Measurements from ENCODE around the gene MTCL1. TPM values are rescaled to one million over a fixed set of nuclear protein-coding genes. Genes with fewer than 3 reads are reported as not detected.

Gene MTCL1
- total RNA-seq, 2 donors from 2014 or later: 5.4 to 7.2 TPM

DNA sequence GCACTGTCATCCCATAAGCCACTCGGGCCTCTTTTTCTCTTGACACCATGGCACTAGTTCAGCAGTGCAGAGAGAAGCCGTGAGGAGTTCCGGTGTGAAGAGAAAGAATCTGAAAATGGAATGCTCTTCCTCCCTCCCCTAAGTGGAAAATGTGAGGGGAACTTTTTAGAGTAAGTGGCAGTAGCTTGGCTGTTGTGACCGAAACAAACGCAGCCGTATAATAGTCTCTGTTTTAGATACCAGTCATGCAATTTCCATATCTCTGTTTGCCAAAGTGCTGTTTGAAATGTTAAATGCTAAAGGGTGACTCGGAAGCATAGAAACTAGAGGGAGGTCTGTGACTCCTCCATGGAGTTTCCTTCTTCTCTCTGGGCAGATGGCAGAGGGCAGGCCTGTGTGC lies 122.9 kb downstream of the MTCL1 start:
- Histone ChIP-seq H3K9me3 (no peaks in the 10 kb centered on the region), H3K27ac (no peak overlapping the region), H3K36me3 (no peaks in the 10 kb centered on the region), H3K27me3 (no peaks in the 10 kb centered on the region), H3K4me3 (no peak overlapping the region), H3K4me1 (peaks cover 0 to 15% of the 10 kb centered on the region in 2 donors)
- TF ChIP-seq, protein P1, sequence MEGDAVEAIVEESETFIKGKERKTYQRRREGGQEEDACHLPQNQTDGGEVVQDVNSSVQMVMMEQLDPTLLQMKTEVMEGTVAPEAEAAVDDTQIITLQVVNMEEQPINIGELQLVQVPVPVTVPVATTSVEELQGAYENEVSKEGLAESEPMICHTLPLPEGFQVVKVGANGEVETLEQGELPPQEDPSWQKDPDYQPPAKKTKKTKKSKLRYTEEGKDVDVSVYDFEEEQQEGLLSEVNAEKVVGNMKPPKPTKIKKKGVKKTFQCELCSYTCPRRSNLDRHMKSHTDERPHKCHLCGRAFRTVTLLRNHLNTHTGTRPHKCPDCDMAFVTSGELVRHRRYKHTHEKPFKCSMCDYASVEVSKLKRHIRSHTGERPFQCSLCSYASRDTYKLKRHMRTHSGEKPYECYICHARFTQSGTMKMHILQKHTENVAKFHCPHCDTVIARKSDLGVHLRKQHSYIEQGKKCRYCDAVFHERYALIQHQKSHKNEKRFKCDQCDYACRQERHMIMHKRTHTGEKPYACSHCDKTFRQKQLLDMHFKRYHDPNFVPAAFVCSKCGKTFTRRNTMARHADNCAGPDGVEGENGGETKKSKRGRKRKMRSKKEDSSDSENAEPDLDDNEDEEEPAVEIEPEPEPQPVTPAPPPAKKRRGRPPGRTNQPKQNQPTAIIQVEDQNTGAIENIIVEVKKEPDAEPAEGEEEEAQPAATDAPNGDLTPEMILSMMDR (IDR thresholded peaks at IDR 0.05): no peak
- DNase-seq (ENCODE audit: low spot score): no peak

DNA sequence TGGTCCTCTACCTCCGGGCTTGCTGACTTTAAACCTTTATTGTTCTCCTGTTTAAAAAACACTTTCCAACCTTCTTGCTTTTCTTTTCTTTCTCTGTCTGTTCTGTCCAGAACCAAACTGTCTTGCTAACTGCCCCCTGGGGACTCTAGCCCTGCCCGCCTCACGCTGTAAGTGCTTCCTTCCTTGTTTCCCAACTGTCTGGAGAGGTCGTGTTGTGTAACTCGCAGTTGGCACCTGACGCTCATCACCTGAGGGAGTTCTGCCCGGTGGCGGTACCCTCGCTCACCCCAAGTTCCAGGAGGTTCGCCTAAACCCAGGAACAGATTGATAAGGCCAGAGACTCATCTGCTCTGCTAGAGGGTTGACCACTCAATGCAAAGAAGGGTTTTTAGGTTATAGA lies 123.4 kb downstream of the MTCL1 start:
- Histone ChIP-seq H3K9me3 (no peaks in the 10 kb centered on the region), H3K36me3 (no peaks in the 10 kb centered on the region), H3K27ac (no peak overlapping the region), H3K4me3 (no peak overlapping the region), H3K27me3 (no peaks in the 10 kb centered on the region), H3K4me1 (peaks cover 0 to 10% of the 10 kb centered on the region in 2 donors)
- TF ChIP-seq, protein P1 (IDR thresholded peaks at IDR 0.05): no peak
- DNase-seq (ENCODE audit: low spot score): no peak

DNA sequence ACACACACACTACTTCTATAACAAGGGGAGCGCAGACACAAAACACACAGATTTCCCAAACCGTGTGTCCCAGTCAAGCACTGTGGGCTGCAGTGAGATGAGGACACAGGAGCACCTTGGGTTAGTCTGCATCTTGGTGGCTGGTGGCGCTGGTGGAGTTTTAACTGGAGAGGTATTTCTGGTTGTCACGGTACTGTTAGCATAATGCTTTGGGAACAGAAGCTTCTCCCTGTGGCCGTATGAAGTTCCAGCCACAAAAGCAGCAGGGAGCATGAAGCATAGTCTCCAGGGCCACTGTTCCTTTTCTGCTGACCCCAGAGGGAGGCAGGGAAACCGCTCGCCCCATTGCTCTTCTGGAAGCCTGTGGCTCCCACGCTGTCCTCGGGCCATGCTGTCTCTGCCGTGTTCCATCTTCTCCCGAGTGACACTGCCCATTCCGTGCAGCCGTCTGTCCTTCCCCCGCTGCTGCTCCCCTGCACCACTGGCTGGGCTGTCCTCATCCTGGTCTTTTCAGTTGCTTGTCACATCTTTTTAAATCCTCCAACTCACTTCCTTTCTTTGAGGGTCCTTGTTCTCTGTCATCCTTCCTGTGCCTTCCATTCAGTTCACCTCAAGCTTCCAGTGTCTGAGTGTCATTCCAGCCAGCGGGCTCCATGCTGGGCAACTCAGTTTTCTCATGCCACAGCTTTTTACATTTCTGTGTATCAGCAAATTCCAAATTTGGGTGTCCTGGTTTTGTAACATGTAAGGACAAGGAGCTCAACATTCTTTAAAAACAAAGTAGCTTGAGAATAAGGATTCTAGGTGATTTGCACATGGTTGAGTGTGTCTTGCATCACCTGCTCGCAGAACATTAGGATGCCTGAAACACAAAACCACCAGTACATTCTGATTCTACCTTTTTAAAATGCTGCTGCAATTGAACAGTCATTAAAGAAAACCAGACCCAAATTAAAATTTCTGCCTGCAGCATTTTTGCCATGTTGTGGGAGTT lies 125.0 kb downstream of the MTCL1 start:
- TF ChIP-seq, protein P1 (IDR thresholded peaks at IDR 0.05): no peak
- H3K27ac ChIP-seq: no peak overlapping the region

DNA sequence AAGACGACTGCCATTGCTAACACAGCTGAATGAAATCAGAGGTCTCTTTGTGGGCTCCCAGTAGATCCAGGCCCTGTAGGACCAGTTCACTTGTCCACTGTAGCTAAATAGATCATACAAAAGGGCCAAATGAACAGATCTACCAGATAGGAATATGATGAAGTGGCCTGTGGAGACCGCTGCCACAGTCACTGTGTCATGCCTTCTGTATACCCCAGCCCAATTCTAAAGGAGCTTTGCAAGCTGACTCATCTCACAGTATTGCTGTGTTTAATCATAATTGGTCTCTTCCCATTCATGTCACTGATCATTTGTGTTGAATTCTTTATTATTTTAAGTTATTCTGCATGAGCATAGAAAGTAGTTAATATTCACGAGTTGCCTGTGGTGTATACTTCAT lies 125.8 kb downstream of the MTCL1 start:
- Histone ChIP-seq H3K36me3 (no peaks in the 10 kb centered on the region), H3K4me1 (peaks cover 0 to 15% of the 10 kb centered on the region in 2 donors), H3K4me3 (no peak overlapping the region), H3K27me3 (no peaks in the 10 kb centered on the region), H3K9me3 (no peaks in the 10 kb centered on the region), H3K27ac (no peak overlapping the region)
- DNase-seq (ENCODE audit: low spot score): no peak
- TF ChIP-seq, protein P1 (IDR thresholded peaks at IDR 0.05): no peak

More for the DNA sequence above, 125.0 kb downstream of the MTCL1 start:
- DNase-seq (ENCODE audit: low spot score): no peak
- H3K9me3 ChIP-seq: no peaks in the 10 kb centered on the region
- H3K27me3 ChIP-seq: no peaks in the 10 kb centered on the region
- no peaks in the 10 kb centered on the region for H3K36me3 ChIP-seq
- H3K4me1 ChIP-seq: peaks cover 0 to 11% of the 10 kb centered on the region in 2 donors
- no peak overlapping the region for H3K4me3 ChIP-seq

DNA sequence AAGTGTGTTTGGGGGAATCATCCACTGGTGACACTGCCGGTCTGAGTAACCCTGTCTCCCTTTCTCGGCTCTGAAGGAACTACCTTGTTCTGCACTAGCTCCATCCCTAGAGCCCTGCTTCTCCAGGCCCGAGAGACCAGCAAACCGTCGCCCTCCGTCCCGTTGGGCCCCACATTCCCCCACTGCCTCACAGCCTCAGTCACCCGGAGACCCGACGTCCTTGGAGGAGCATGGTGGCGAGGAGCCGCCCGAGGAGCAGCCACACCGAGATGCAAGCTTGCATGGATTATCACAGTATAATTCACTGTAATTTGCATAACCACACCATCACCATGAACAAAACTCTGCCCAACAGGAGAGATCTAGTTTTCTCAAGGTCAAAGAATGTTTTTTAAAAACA lies 126.2 kb downstream of the MTCL1 start:
- TF ChIP-seq, protein P1 (IDR thresholded peaks at IDR 0.05): no peak
- Histone ChIP-seq H3K4me1 (peaks cover 0 to 15% of the 10 kb centered on the region in 2 donors), H3K9me3 (no peaks in the 10 kb centered on the region), H3K36me3 (no peaks in the 10 kb centered on the region), H3K4me3 (no peak overlapping the region), H3K27me3 (no peaks in the 10 kb centered on the region), H3K27ac (no peak overlapping the region)
- no peak for DNase-seq (ENCODE audit: low spot score)
